Pancreas (tissue), 10 donors: ENCODE results near the gene SNRNP200. TPM values are rescaled to one million over a fixed set of nuclear protein-coding genes. Genes with fewer than 3 reads are reported as not detected.

Experiments
- ATAC-seq, 4 donors: fragments of 200-7000 bp; cut with Tn5 transposase; one replicate each; pipeline versions ENCODE4 v1.8.0 to v1.9.1; 2020; ENCODE audit warnings: mild to moderate bottlenecking in 4 of 4, moderate library complexity in 4 of 4
- DNase-seq, 6 donors: peaks; one replicate each; pipeline ENCODE4 v3.0.0-alpha.2; 2020
- FAIRE-seq: peaks from 2 replicates; lab custom pipeline; 2012; peaks lifted over from hg19 to GRCh38; lab: Jason Lieb, UNC
- H3K27ac ChIP-seq, 4 donors: fragments of 200-600 bp; sonication (generic); 1 replicate in 3 of 4; 2 replicates in 1 of 4; pipeline versions ENCODE4 v1.5.0 to v1.8.0; 2020
- H3K27me3 ChIP-seq, 4 donors: fragments of 200-600 bp; one replicate each; pipeline ENCODE4 v1.8.0; 2021
- H3K36me3 ChIP-seq, 3 donors: fragments of 200-600 bp; sonication (generic) in 1 of 3; one replicate each; pipeline versions ENCODE4 v1.5.0 to v1.8.0; 2020 to 2021
- H3K4me1 ChIP-seq, 3 donors: fragments of 200-600 bp; one replicate each; pipeline ENCODE4 v1.8.0; 2021
- H3K4me3 ChIP-seq, 4 donors: fragments of 200-600 bp; sonication (generic) in 2 of 4; one replicate each; pipeline versions ENCODE4 v1.5.0 to v1.8.0; 2020 to 2021
- H3K9me3 ChIP-seq, 4 donors: fragments of 200-600 bp; one replicate each; pipeline ENCODE4 v1.8.0; 2021
- CTCF ChIP-seq, 4 donors: fragments of 200-600 bp; sonication (generic) in 3 of 4; IDR thresholded peaks; one replicate each; pipeline versions ENCODE4 v1.5.0 to v1.8.0; 2021; ENCODE audit warnings: antibody characterized with exemption in 4 of 4
- whole genome bisulfite sequencing, 2 donors: extraction: QIAGEN DNeasy Blood & Tissue Kit; methylation state at CpG; one replicate each; pipeline ENCODE4 v1.1.7; 2013; 5-methylcytosine and 5-hydroxymethylcytosine counted together
- intact Hi-C, 3 donors: fragments of 100-400 bp; cut with DNase I; formaldehyde crosslinking; loops; one replicate each; pipeline versions ENCODE4 v1.11.1 to v1.14.2; 2022
- polyA plus RNA-seq, 2 donors: library from polyadenylated mRNA; stranded (reverse); fragments of 200-250 nt; gene quantifications; one replicate each; pipeline ENCODE4 v1.2.3, GENCODE V29; 2013
- total RNA-seq, 6 donors: library from RNA; stranded (reverse); fragmentation: NEBNext Ultra II Directional in 4 of 6; extraction: Animal tissue kit (Norgen Biotek cat#: 25700) in 4 of 6; gene quantifications; one replicate each; pipeline versions ENCODE4 v1.2.1 to v1.2.4, GENCODE V29; 2021 to 2023
- donor health status: healthy with polysubstance abuse.
- donor health status: DM: no; HTN: no; CAD: no; lungs with moderate emphysema.
- donor health status: DM: no; HTN: no; CAD: no.
- donor health status: control.
- donor health status: control.
- donor health status: Bipolar disorder and iron deficiency.
- donor health status: DM: yes; HTN: yes; CAD: no.
- donor health status: DM: no; HTN: no; CAD: no.
- donor health status: DM: no; HTN: no; CAD: no.
- donor health status: DM: yes; HTN: yes; CAD: no.

Gene SNRNP200
- total and polyA plus RNA-seq, 8 donors: 42.1 to 87.7 (median 50.3) TPM

DNA sequence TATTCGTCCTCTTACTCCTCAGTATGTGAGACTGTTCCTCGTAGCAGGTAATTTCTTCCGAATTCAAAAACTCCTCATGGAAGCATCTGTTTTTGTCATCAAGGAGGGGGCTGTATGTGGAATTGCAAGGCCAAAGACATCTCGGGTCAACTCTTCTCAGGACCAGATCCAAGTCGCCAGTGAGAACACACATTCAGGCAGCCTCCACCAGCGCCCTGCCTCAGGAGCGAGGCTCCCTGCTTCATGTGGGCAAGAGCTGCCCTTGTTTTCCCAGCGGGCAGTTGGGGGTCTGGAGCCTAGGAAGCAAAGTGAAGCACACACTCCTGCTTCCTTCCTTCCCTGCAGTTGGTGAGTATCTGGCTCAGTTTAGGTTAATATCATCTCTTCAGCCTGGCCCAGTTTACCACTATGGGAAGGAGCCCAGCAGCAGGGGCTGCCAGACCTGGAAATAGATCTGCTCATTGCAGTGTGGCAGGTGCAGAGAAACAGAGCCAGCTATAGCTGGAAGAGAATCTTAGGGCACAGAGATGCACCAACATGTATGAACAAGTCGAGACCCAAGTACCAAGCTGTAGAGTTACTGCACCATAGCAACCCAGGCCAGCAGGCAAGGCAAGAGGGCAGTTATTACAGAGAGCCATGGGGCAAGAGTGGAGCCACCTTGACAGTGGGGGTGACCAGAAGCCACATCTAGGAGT is 64.9 kb downstream of the SNRNP200 start:
- H3K4me1 ChIP-seq: no peaks in the 10 kb centered on the region
- intact Hi-C loops: no loop called here
- H3K9me3 ChIP-seq: no peaks in the 10 kb centered on the region
- no peak for TF ChIP-seq CTCF (IDR thresholded peaks at IDR 0.05)
- no peak for DNase-seq
- no peaks in the 10 kb centered on the region for H3K36me3 ChIP-seq
- WGBS, 2 donors: 88% methylated on average over 9 of the region's 9 CpGs
- FAIRE-seq: no peak
- H3K4me3 ChIP-seq: no peak overlapping the region
- no peaks in the 10 kb centered on the region for H3K27me3 ChIP-seq
- H3K27ac ChIP-seq: no peak overlapping the region
- no peak for ATAC-seq

DNA sequence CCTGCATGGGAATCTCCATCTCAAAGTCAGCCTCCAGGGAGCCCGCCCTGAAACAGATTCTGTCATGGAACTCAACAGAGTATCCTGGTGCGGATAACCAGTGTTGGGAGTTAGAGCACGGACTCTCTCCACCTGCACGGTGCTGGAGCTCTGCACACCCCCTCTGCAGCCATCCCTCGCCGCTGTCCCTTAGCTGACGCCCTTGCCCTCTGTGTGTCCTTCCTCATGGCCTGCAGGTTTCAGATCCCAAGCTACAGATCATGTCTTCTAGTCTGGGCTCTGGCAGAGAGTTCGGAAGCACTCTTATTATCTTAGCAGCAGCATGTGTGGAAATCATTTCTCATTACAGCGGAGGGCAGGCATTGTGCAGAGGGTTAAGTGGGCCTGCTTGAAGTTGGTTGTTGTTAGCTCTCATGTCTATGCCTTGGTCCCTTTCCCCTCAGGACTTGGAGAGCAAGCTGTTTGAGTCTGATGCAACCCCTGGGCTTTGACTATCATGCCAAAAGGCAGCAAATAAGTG is 65.5 kb downstream of the SNRNP200 start:
- no peak for TF ChIP-seq CTCF (IDR thresholded peaks at IDR 0.05)

DNA sequence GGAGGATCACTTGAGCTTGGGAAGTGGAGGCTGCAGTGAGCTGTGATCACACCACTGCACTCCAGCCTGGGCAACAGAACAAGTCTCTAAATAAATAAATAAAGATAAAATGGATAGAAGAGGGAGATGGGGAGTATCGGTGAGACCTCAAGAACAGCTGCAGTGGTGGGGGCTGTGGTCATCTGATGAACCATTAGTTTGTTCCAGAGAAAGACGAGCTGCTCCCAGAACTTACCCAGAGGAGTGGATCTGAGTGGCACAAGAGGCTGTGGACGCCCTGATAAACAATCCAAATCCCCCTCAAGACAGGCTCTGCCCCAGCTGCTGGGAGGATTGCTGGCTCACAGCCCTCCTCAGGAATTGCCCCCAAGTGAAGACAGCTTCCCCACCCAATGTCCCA is 66.3 kb downstream of the SNRNP200 start:
- TF ChIP-seq CTCF (IDR thresholded peaks at IDR 0.05): no peak
- Histone ChIP-seq H3K4me1 (no peaks in the 10 kb centered on the region), H3K27me3 (no peaks in the 10 kb centered on the region), H3K36me3 (no peaks in the 10 kb centered on the region), H3K27ac (no peak overlapping the region), H3K4me3 (no peak overlapping the region), H3K9me3 (no peaks in the 10 kb centered on the region)
- DNase-seq (no peak), ATAC-seq (no peak), FAIRE-seq (no peak)
- 87 to 93% methylated on average over 3 of the region's 3 CpGs for WGBS, 2 donors
- intact Hi-C loops: no loop called here

More for the DNA sequence above, 65.5 kb downstream of the SNRNP200 start:
- no peaks in the 10 kb centered on the region for H3K27me3 ChIP-seq
- ATAC-seq (no peak), FAIRE-seq (no peak), DNase-seq (no peak)
- no peaks in the 10 kb centered on the region for H3K36me3 ChIP-seq
- H3K4me3 ChIP-seq: no peak overlapping the region
- no peak overlapping the region for H3K27ac ChIP-seq
- no peaks in the 10 kb centered on the region for H3K4me1 ChIP-seq
- no peaks in the 10 kb centered on the region for H3K9me3 ChIP-seq
- WGBS, 2 donors: 92 to 94% methylated on average over 9 of the region's 9 CpGs
- intact Hi-C loops: no loop called here

DNA sequence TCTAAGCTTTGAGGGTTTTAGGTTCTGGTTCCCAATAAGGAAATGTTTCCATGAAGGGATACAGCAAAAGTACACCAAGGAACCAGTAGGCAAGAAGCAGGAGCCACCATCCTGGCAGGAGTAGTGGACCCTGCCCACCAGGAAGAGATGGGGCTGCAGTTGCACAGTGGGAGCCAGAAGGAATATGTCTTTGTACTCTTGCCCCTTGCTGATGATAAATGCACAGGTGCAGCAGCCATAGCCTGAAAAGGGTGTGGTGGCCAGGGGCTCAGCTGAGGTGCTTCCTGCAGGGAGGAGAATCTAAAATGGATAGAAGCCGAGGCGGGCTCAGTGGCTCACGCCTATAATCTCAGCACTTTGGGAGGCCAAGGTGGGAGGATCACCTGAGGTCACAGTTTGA is 67.1 kb downstream of the SNRNP200 start:
- no peak for TF ChIP-seq CTCF (IDR thresholded peaks at IDR 0.05)
- Histone ChIP-seq H3K4me3 (no peak overlapping the region), H3K4me1 (no peaks in the 10 kb centered on the region), H3K36me3 (no peaks in the 10 kb centered on the region), H3K27ac (no peak overlapping the region), H3K9me3 (no peaks in the 10 kb centered on the region), H3K27me3 (no peaks in the 10 kb centered on the region)
- no peak for FAIRE-seq
- no peak for ATAC-seq
- 93% methylated on average over 3 of the region's 3 CpGs for WGBS, 2 donors
- DNase-seq: no peak
- intact Hi-C loops: no loop called here

- Histone ChIP-seq H3K4me3 (no peak overlapping the region), H3K4me1 (no peaks in the 10 kb centered on the region), H3K9me3 (no peaks in the 10 kb centered on the region), H3K27me3 (no peaks in the 10 kb centered on the region), H3K36me3 (no peaks in the 10 kb centered on the region), H3K27ac (no peak overlapping the region)
- no peak for DNase-seq
- ATAC-seq: no peak
- TF ChIP-seq CTCF (IDR thresholded peaks at IDR 0.05): no peak
- FAIRE-seq: no peak
- intact Hi-C loops: no loop called here
- 94 to 97% methylated on average over 1 of the region's 1 CpG for WGBS, 2 donors
These were observed 68.5 kb downstream of the SNRNP200 start for GRCh38 chr2:96236882-96237281.
